HG03025 (cell line): Measurements from ENCODE around the gene TMEM53.

Source experiments
- ATAC-seq: cut with Tn5 transposase; IDR thresholded peaks from one replicate; pipeline ENCODE4 v1.9.1; 2021; ENCODE audit warnings: mild to moderate bottlenecking, moderate library complexity; ENCODE audit not compliant: unreplicated experiment, low FRiP score

TMEM53 gene

DNA sequence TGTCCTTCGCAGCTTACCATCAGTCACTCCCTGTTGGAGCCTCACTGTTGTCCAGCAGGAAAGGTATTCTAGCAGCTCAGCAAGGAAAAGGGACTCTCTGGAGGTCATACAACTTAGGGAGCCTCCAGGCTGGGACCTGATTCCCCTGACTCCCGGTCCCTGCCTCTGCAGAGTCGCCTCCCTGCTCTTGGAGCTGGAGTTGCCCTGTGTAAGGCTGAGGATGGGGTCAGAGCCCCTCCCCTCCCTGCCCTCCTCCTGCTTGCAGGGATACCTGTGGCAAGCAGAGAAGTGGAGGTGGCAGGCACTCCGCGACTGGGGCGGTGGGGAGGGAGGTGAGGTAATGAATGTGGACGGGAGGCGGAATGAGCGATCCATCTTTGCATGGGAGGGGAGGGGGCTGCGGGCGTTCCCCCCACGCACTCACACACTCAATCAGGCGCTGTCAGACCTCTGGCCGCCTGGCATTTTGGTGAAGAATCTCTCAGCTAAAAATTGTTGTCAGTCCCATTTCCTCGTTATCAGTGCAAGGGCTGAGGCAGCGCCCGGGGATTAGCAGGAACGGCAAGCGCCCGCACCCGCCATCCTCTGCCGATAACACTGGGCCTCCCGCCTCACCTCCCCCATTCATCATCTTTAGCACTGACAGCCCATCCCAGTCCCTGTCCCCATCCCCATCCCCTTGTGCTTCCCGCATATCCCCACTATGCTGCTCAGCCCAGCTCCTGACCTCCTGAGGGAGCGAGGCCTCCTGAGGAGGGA is 64.3 kb downstream of the TMEM53 start:
- ATAC-seq, result no peak

DNA sequence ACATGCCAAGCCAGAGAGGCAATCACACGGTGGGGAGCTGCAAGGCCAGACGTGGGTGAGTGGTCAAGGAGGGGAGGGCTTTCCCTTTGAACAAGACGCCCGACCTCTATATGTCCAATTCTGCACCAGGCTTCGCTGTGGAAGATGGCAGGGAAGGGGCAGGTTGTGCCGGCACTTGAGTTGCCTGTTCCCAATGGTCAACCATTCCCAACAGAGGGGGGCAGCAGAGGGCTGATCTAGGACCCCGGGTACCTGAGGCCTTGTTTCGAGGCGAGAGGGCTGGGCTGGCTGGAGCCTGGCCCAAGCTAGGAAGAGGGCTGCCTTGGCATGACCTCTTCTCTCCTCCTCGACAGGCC is 64.9 kb downstream of the TMEM53 start:
- no peak for ATAC-seq

DNA sequence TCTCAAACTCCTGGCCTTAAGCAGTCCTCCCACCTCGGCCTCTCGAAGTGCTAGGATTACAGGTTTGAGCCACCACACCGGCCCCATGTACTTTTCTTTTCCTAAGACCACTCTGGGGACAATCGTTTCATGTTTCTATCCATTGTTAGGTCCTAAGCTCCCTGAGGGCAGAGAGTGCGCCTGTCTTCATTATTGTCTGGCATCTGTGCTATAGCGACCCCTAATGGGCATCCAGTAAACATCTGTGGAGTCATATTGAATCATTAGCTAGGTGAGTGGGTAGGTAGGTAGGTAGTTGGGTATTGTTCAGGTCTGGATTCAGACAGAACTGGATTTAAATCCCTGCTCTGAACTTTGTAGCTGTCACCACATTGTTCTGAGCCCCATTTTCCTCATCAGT is 66.1 kb downstream of the TMEM53 start:
- no peak for ATAC-seq

DNA sequence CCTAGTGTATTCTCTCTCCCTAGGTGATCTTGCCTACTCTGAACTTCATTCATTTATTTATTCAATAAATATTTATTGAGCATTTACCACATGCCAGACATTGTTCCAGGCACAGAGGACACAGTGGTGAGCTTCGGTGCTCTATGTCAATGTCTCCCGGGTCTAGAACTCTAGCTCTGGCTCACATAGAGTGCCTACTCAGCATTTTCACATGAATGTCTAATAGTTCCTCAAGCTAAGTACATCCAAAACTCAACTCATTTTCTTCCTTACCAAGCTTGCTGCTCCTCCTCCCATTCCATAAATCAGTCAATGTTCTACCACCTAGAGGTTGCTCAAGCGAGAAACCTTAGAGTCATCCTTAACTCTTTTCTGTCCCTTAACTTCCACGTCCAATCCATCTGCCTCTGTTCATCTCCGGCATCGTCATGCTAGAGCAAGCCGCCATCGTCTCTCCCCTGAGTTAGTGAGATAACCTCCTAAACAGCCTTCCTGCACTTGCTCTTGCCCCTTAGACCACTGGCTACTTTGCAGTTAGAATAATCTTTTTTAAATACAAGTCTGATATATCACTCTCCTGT is 67.5 kb downstream of the TMEM53 start:
- no peak for ATAC-seq

DNA sequence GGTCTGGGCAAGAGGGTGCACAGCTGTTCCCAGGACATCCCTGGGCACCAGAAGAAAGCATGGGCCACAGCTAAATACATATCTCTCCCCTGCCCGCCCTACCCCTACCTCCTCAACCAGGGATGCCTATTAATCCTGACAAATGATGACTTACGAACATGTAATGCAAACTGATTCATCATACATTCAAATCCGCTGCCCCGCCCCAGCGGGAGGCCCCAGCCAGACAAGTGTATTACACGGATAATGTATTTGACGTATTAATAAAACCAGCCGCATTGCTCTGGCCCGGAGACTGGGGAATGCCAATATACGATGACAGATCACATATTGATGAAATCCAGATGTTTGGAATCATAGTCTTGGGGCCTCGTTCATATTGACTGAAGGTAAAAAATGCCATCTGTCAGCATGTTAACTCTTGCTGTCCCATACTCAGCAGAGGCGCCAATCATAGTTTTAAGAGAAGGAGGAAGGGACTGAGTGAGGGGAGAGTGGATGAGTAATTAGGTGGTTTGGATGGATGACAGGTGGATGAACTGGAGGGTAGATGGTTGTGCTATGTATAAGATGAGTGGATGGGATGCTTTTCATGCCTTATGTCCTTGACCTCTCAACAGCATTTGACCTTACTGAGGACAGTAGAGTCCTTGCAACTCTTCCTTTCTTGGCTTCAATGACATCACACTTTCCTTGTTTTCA is 68.2 kb downstream of the TMEM53 start:
- ATAC-seq, result no peak

DNA sequence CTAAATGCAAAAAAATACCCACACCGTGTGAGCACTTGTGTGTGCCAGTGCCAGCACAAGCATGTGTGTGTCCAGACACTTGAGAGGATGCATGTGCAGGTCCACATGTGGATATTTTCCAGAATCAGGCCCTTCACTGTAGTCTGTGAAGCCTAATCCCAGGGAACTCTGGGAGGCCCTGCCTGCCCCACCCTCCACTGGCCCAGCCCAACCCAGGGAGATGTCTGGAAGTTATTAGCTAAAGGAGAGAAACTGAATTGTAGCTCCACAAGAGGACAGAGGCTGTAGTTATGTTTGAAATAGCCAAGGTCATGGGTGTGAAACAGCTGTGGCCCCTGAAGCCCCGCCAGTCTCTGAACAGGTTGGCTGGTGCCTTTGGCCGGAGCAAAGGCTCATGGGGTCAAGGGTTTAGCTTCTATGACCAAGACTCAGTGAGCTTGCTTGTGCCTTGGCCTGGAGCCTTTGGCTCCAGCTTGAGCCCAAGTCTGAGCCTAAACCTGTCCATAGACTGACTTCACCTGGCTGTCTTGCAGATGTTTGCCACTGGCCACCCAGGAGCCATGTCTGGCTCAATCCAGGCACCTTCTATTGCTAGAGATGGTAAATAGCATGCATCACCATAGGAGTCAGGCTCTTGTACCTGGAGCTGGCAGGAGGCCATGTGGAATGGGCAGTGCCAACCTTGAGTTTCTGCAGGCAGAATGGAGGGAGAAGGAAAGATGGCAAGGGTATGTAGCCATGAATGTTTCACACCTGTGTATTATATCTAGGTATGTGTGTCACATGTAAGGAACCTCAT is 69.9 kb downstream of the TMEM53 start:
- ATAC-seq, result no peak

DNA sequence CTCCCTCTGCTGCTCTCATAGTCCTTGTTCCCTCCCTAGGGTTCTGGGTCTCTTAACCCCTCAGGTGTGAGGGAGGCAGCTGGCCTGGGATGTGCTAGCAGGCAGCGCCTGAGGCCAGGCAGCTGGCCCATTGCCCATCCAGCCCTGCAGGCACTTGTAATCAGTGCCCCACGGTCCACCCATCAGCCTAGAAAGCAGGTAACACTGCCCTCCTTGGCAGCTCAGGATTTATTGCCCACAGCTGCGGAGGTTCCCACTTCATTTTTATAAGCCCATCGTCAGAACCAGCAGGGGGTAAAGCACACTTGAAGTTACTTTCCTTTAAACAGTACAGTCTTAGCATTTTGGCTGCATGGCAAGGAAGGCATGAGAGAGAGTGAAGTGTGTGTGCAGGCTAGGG is 70.6 kb downstream of the TMEM53 start:
- ATAC-seq, result no peak
